Activated CD8-positive, alpha-beta T cell treated with anti-CD3 and anti-CD28 coated beads for 36 hours (primary cell): ENCODE results near the gene RIMBP3C. TPM values are rescaled to one million over a fixed set of nuclear protein-coding genes. Genes with fewer than 3 reads are reported as not detected.
A peak's percentile ranks its signal among the peaks of the same experiment; 100 is the strongest.
"Not testable (repeated sequence)": the region's sequence is repeated elsewhere in the genome, so short reads cannot be mapped to it uniquely, and the experiment has no call there.

Experiments used
- ATAC-seq: fragments of 200-7000 bp; cut with Tn5 transposase; one replicate; pipeline ENCODE4 v1.10.0; 2021; ENCODE audit warnings: mild to moderate bottlenecking, moderate library complexity
- CTCF ChIA-PET: fragments of 350-600 bp; sonication (Branson Sonifier 250); formaldehyde crosslinking; loops from one replicate; lab custom pipeline; 2021; ENCODE audit warnings: antibody characterized with exemption; lab: Charles Lee
- POLR2A ChIA-PET: fragments of 350-600 bp; sonication (Branson Sonifier 250); formaldehyde crosslinking; loops from one replicate; lab custom pipeline; 2021; ENCODE audit warnings: antibody characterized with exemption; lab: Charles Lee
- DNase-seq: peaks from one replicate; pipeline ENCODE4 v3.0.0-alpha.2; 2020
- H3K27ac Mint-ChIP-seq: one replicate; pipeline ENCODE4 v1.8.0; 2021; ENCODE audit warnings: mild to moderate bottlenecking, mixed read lengths
- H3K27me3 Mint-ChIP-seq: one replicate; pipeline ENCODE4 v1.8.0; 2021; ENCODE audit warnings: mixed read lengths
- H3K36me3 Mint-ChIP-seq: one replicate; pipeline ENCODE4 v1.8.0; 2021; ENCODE audit warnings: low read depth, mixed read lengths
- H3K4me1 Mint-ChIP-seq: one replicate; pipeline ENCODE4 v1.8.0; 2021; ENCODE audit warnings: low read depth, mixed read lengths
- H3K4me3 Mint-ChIP-seq: one replicate; pipeline ENCODE4 v1.8.0; 2021; ENCODE audit warnings: mild to moderate bottlenecking, moderate library complexity, mixed read lengths
- H3K9me3 Mint-ChIP-seq: one replicate; pipeline ENCODE4 v1.8.0; 2021; ENCODE audit warnings: mixed read lengths
- intact Hi-C: fragments of 100-400 bp; cut with micrococcal nuclease; formaldehyde crosslinking; loops from one replicate; pipeline ENCODE4 v1.10.0; 2022
- total RNA-seq, 2 experiments: library from RNA; stranded (reverse); gene quantifications; one replicate each; pipeline ENCODE4 v1.2.3, GENCODE V29; 2021
- TF ChIP-seq, protein P1 (sequence below): fragments of 200-600 bp; IDR thresholded peaks from one replicate; pipeline ENCODE4 v1.8.0; 2022; ENCODE audit warnings: antibody characterized with exemption, mild to moderate bottlenecking

The RIMBP3C gene
- total RNA-seq, 2 experiments from 2014 or later, result 0.20 TPM; not detected in 1

DNA sequence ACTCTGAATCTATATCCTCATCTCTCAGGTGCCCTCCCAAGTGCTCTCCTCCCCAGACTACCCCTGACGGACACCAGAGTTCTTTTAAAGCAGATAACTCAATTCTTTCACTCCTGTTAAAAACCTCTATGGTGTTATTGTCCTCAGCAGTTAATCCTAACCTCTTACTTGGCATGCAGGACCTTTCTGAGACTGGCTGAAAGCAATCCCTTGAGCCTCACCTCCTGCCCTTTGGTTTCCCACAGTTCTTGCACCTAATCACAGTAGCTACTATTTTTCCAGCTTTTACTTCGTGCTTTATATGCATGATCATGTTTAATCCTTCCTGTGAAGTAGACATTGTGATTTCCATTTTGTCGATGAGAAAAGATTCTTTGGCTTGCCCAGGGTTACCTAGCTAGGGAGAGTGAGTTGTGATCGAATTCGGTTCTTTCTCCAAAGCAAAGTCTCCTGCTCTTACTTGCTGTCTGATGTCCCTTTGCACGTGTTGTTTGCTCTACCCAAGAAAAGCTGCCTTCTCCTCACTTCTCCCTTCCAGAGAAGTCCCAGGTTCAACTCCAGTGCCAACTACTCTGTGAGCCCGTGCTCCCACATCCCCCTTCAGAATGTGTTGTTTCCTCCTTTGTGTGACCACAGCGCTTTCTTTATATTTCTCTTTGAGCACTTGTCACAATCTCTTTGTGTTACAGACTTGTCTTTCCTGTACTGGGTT, 18.4 kb upstream of the RIMBP3C start:
- Mint-ChIP-seq H3K27ac (peak overlapping the region; percentile 95), H3K4me3 (peak overlapping the region; percentile 91), H3K36me3 (peaks cover 28% of the 10 kb centered on the region), H3K4me1 (peaks cover 59% of the 10 kb centered on the region), H3K9me3 (no peaks in the 10 kb centered on the region), H3K27me3 (no peaks in the 10 kb centered on the region)
- ChIA-PET POLR2A (interaction anchor here (0.7 to 2.9 kb wide), 5 partner anchors 14 to 85 kb away, joined by 3 to 13 read pairs (median 4); partner anchors contain the start of gene CCDC116), CTCF (interaction anchor here (1.7 to 2.3 kb wide), 3 partner anchors 59 to 77 kb away, joined by 3 to 11 read pairs (median 6); partner anchors contain the start of gene YDJC)
- ATAC-seq (no peak), DNase-seq (no peak)
- intact Hi-C loops, result no loop called here
- TF ChIP-seq, protein P1, sequence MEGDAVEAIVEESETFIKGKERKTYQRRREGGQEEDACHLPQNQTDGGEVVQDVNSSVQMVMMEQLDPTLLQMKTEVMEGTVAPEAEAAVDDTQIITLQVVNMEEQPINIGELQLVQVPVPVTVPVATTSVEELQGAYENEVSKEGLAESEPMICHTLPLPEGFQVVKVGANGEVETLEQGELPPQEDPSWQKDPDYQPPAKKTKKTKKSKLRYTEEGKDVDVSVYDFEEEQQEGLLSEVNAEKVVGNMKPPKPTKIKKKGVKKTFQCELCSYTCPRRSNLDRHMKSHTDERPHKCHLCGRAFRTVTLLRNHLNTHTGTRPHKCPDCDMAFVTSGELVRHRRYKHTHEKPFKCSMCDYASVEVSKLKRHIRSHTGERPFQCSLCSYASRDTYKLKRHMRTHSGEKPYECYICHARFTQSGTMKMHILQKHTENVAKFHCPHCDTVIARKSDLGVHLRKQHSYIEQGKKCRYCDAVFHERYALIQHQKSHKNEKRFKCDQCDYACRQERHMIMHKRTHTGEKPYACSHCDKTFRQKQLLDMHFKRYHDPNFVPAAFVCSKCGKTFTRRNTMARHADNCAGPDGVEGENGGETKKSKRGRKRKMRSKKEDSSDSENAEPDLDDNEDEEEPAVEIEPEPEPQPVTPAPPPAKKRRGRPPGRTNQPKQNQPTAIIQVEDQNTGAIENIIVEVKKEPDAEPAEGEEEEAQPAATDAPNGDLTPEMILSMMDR, result no peak

- H3K4me3 Mint-ChIP-seq, result peak overlapping the region; percentile 91
- POLR2A ChIA-PET, result interaction anchor here (0.7 to 2.9 kb wide), 6 partner anchors 10 to 85 kb away, joined by 3 to 13 read pairs (median 4); partner anchors contain the start of gene CCDC116
- not testable (repeated sequence) for ATAC-seq
These were observed 17.8 kb upstream of the RIMBP3C start for GRCh38 chr22:21569076-21569427.

DNA sequence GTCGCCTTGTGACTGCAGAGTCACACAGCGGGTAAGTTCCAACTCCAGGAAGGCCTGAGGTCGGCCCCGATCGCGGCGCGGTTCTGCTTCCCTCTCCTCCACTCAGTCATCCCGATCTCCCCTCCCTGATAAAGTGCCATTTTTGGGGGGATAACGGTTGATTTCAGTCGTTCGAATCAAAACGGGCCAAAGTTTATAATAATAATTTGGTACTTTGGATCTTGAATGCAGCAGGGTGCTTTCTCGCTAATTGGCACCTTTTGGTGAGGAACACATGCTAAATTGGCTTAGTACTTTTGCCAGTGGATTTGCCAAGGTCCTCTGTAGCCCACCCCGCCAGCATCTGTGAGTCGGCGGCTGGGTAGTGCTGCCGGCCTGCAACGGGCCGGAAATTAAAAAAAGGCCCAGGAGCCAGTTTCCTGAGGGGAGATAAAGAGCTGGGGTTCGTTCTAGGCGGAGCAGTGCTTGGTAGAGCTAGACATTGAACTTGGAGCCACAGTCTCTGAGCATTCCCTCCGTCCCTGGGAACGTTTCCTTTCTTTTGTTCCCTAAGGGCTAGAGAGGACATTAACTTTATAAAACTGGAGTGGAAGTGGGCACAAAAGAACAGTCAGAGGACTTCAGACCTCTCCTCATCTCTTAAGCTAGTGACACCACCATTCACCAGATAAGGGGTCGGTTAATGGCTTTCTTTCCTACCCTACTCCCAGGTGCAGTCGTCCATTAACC, 17.2 kb upstream of the RIMBP3C start:
- TF ChIP-seq, protein P1, result no peak

More at GRCh38 chr22:21569076-21569427, 17.8 kb upstream of the RIMBP3C start:
- Mint-ChIP-seq H3K4me1 (peaks cover 54% of the 10 kb centered on the region), H3K27ac (peak overlapping the region; percentile 95), H3K36me3 (peaks cover 28% of the 10 kb centered on the region)
- H3K27me3 Mint-ChIP-seq, H3K9me3 Mint-ChIP-seq, DNase-seq, intact Hi-C loops: not testable (repeated sequence)
- CTCF ChIA-PET, result interaction anchor here (1.3 to 2.3 kb wide), 4 partner anchors 10 to 78 kb away, joined by 3 to 11 read pairs (median 6); partner anchors contain the start of gene YDJC

GRCh38 chr22:21567456-21568346, 16.4 kb upstream of the RIMBP3C start, which contains the start of gene UBE2L3:
Gene UBE2L3 (plus strand): TSS chr22:21567714. CDS start chr22:21567745, 31 bp downstream.
- Mint-ChIP-seq H3K4me3 (peak within 1 kb of the TSS; percentile 91), H3K4me1 (peaks cover 41% of the 10 kb centered on the region), H3K27ac (peak within 1 kb of the TSS; percentile 95), H3K27me3 (no peaks in the 10 kb centered on the region), H3K36me3 (peaks cover 21% of the 10 kb centered on the region), H3K9me3 (no peaks in the 10 kb centered on the region)
- POLR2A ChIA-PET, result interaction anchor here (0.5 to 2.9 kb wide), 9 partner anchors 12 to 382 kb away, joined by 3 to 13 read pairs (median 3); partner anchors contain the start of gene CCDC116
- DNase-seq (peak; percentile 89), ATAC-seq (peak; percentile 83)
- intact Hi-C loops, result no loop called here
- CTCF ChIA-PET, result interaction anchor here (1.3 to 2.3 kb wide), 4 partner anchors 11 to 79 kb away, joined by 3 to 11 read pairs (median 6); partner anchors contain the start of gene YDJC
- TF ChIP-seq, protein P1, result no peak

More for the DNA sequence above, 17.2 kb upstream of the RIMBP3C start:
- ATAC-seq, result peak; percentile 24
- Mint-ChIP-seq H3K4me3 (peak overlapping the region; percentile 91), H3K36me3 (peaks cover 28% of the 10 kb centered on the region), H3K9me3 (no peaks in the 10 kb centered on the region), H3K4me1 (peaks cover 49% of the 10 kb centered on the region), H3K27ac (peak overlapping the region; percentile 95), H3K27me3 (no peaks in the 10 kb centered on the region)
- DNase-seq, result peak; percentile 43
- CTCF ChIA-PET, result interaction anchor here (1.3 to 2.3 kb wide), 4 partner anchors 10 to 78 kb away, joined by 3 to 11 read pairs (median 6); partner anchors contain the start of gene YDJC
- intact Hi-C loops, result no loop called here
- POLR2A ChIA-PET, result interaction anchor here (0.5 to 2.9 kb wide), 11 partner anchors 11 to 382 kb away, joined by 3 to 13 read pairs (median 3); partner anchors contain the start of gene CCDC116
